Common myeloid progenitor, CD34-positive (primary cell): Measurements from ENCODE around the gene EIF4EBP3.

Experiments used
- CTCF ChIA-PET: fragments of 350-600 bp; sonication (Branson Sonifier 250); formaldehyde crosslinking; loops from one replicate; lab custom pipeline; 2021; ENCODE audit warnings: antibody characterized with exemption; lab: Charles Lee
- POLR2A ChIA-PET: fragments of 350-600 bp; sonication (Branson Sonifier 250); formaldehyde crosslinking; loops from one replicate; lab custom pipeline; 2021; ENCODE audit warnings: antibody characterized with exemption; lab: Charles Lee
- DNase-seq, 3 donors: peaks; one replicate each; pipeline versions ENCODE4 v3.0.0 to v3.0.0-alpha.2; 2013
- H3K27ac ChIP-seq, 2 experiments: 1 replicate in 1 of 2; 2 replicates in 1 of 2; pipeline ENCODE4 v1.7.0; 2013; ENCODE audit warnings: inconsistent platforms in 2 of 2, low read length in 2 of 2, mild to moderate bottlenecking in 2 of 2, low read depth in 1 of 2, moderate library complexity in 1 of 2; ENCODE audit not compliant: severe bottlenecking in 2 of 2, insufficient read depth in 1 of 2, poor library complexity in 1 of 2
- H3K27me3 ChIP-seq, 5 experiments: replicated peaks in 2 of 5; 1 replicate in 3 of 5; 2 replicates in 2 of 5; pipeline versions ENCODE4 v1.6.1 to v1.7.0; 2013; ENCODE audit warnings: low read length in 4 of 5, mild to moderate bottlenecking in 2 of 5, moderate library complexity in 2 of 5, inconsistent platforms in 1 of 5; ENCODE audit not compliant: insufficient read depth in 5 of 5, control insufficient read depth in 4 of 5
- H3K36me3 ChIP-seq, 4 experiments: 1 replicate in 2 of 4; 2 replicates in 2 of 4; pipeline versions ENCODE4 v1.6.1 to v1.7.0; 2013; ENCODE audit warnings: low read length in 3 of 4, control low read depth in 1 of 4, mild to moderate bottlenecking in 1 of 4; ENCODE audit not compliant: control insufficient read depth in 4 of 4, insufficient read depth in 4 of 4
- H3K4me1 ChIP-seq, 4 experiments: 1 replicate in 3 of 4; 2 replicates in 1 of 4; pipeline versions ENCODE4 v1.6.1 to v1.7.1; 2013; ENCODE audit warnings: low read length in 3 of 4, mild to moderate bottlenecking in 3 of 4, control low read depth in 1 of 4, inconsistent platforms in 1 of 4, moderate library complexity in 1 of 4; ENCODE audit not compliant: control insufficient read depth in 4 of 4, insufficient read depth in 4 of 4; ENCODE audit errors: control extremely low read depth in 1 of 4
- H3K4me3 ChIP-seq, 7 experiments: 1 replicate in 4 of 7; 2 replicates in 3 of 7; pipeline versions ENCODE4 v1.5.1 to v1.7.0; 2013; ENCODE audit warnings: mild to moderate bottlenecking in 7 of 7, low read length in 6 of 7, moderate library complexity in 6 of 7, inconsistent platforms in 2 of 7, low read depth in 2 of 7, control low read depth in 1 of 7; ENCODE audit not compliant: insufficient read depth in 4 of 7, control insufficient read depth in 1 of 7; ENCODE audit errors: extremely low read depth in 1 of 7
- H3K9me3 ChIP-seq, 5 experiments: 1 replicate in 4 of 5; 2 replicates in 1 of 5; pipeline versions ENCODE4 v1.6.1 to v1.7.1; 2013; ENCODE audit warnings: low read length in 4 of 5, mild to moderate bottlenecking in 2 of 5, inconsistent platforms in 1 of 5, low read depth in 1 of 5, moderate library complexity in 1 of 5; ENCODE audit not compliant: control insufficient read depth in 4 of 5, insufficient read depth in 2 of 5; ENCODE audit errors: control extremely low read depth in 1 of 5
- WGBS: methylation state at CpG from one replicate; pipeline ENCODE4 v1.1.5; 2013; ENCODE audit not compliant: insufficient coverage; 5-methylcytosine and 5-hydroxymethylcytosine counted together

The EIF4EBP3 gene

DNA sequence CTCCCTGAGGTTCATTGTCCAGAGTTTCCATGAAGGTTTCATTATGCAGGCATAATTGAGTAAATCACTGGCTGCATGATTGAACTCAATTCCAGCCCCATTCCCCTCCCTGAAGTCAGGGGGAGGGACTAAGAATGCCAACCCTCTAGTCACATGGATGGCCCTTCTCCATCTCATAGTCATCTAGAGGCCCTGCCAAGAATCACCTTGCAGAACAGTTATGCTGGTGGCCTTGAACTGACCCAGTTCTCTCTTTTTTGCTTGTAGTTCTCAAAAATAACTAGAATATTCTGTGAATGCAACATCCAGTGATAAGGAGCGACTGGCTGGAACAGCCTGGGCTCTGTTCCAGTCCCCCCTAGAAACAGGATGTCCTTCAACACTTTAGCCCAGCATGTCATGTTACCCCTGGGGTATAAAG is 48.9 kb downstream of the EIF4EBP3 start:
- Histone ChIP-seq H3K36me3 (no peaks in the 10 kb centered on the region), H3K4me3 (no peak overlapping the region), H3K4me1 (peaks cover 4 to 15% (median 8%) of the 10 kb centered on the region in 4 experiments), H3K9me3 (no peaks in the 10 kb centered on the region), H3K27ac (no peak overlapping the region), H3K27me3 (peaks cover 0 to 4% (median 0%) of the 10 kb centered on the region in 5 experiments)
- ChIA-PET CTCF (interaction anchor here (1.5 to 2.0 kb wide), 2 partner anchors 13 to 25 kb away, joined by 3 to 6 read pairs; no protein-coding TSS in a partner anchor), POLR2A (interaction anchor here (0.7 to 1.2 kb wide), 2 partner anchors 15 to 49 kb away, joined by 3 to 4 read pairs; partner anchors contain the start of gene EIF4EBP3)
- no CpG with 5 or more reads among the region's 1 CpG for WGBS
- no peak for DNase-seq

DNA sequence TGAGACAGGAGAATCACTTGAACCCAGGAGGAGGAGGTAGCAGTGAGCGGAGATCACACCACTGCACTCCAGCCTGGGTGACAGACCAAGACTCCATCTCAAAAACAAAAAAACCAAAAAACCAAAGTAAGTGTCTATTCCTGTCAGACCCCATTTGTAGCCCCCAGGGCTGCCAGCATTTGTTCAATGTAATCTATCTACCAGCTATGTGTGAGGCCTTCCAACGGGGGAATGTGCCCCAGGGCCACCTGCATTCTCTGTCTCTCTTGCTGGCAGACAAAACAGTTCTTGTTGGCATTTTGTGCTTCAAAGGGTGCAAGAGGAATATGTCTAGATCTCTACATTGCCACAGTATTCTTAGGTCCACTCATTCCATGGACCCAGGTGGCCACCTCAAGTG is 51.4 kb downstream of the EIF4EBP3 start:
- WGBS, result 78% methylated on average over 2 of the region's 2 CpGs
- Histone ChIP-seq H3K4me3 (no peak overlapping the region), H3K27ac (no peak overlapping the region), H3K36me3 (no peaks in the 10 kb centered on the region), H3K9me3 (no peaks in the 10 kb centered on the region), H3K27me3 (no peaks in the 10 kb centered on the region), H3K4me1 (peaks cover 4 to 15% (median 8%) of the 10 kb centered on the region in 4 experiments)
- DNase-seq, result no peak
- ChIA-PET CTCF (no interaction called here), POLR2A (no interaction called here)
